ENCODE data around the gene FKBP5.

GRCh38 chr6:35611240-35611639 lies 77.5 kb downstream of the FKBP5 start:
- TF ChIP-seq POLR2AphosphoS5 (IDR thresholded peaks at IDR 0.05; ENCODE audit: low read depth, low read length) (no peak), POLR2A (IDR thresholded peaks at IDR 0.05; ENCODE audit: low read depth, low read length) (no peak), TAF1 (IDR thresholded peaks at IDR 0.05; ENCODE audit: borderline replicate concordance, low read depth, low read length) (no peak)

Measured in GM12892 (cell line).